ENCODE results near the gene CRY2. TPM values are rescaled to one million over a fixed set of nuclear protein-coding genes. Genes with fewer than 3 reads are reported as not detected.

Gene CRY2
- total RNA-seq, 2 donors from 2014 or later, result 18.5 to 30.2 TPM

GRCh38 chr11:45918331-45918941 is 71.2 kb downstream of the CRY2 start:
- H3K9ac ChIP-seq (ENCODE audit: low read depth in 2 of 2, low read length in 2 of 2), result peak overlapping the region; percentile 80 to 94
- peaks cover 18% of the 10 kb centered on the region for H3K27me3 ChIP-seq
- peak overlapping the region; percentile 81 for H3K27ac ChIP-seq
- intact Hi-C loops (cut with DNase I), result no loop called here
- H3K4me3 ChIP-seq, result peak overlapping the region; percentile 95
- H3K9me3 ChIP-seq, result no peaks in the 10 kb centered on the region
- TF ChIP-seq CTCF (IDR thresholded peaks at IDR 0.05), result no peak
- DNase-seq, result peak; percentile 93
- peaks cover 12% of the 10 kb centered on the region for H3K36me3 ChIP-seq
- peaks cover 5% of the 10 kb centered on the region for H3K4me1 ChIP-seq

- peak overlapping the region; percentile 95 for H3K4me3 ChIP-seq
- peak overlapping the region; percentile 81 for H3K27ac ChIP-seq
- H3K36me3 ChIP-seq, result peaks cover 5% of the 10 kb centered on the region
- intact Hi-C loops (cut with DNase I), result no loop called here
- no peaks in the 10 kb centered on the region for H3K9me3 ChIP-seq
- peaks cover 5% of the 10 kb centered on the region for H3K4me1 ChIP-seq
- peaks cover 18% of the 10 kb centered on the region for H3K27me3 ChIP-seq
- peak overlapping the region; percentile 80 to 94 for H3K9ac ChIP-seq (ENCODE audit: low read depth in 2 of 2, low read length in 2 of 2)
- DNase-seq, result no peak
- no peak for TF ChIP-seq CTCF (IDR thresholded peaks at IDR 0.05)
These were observed 71.8 kb downstream of the CRY2 start for GRCh38 chr11:45918962-45919675.

- no peak overlapping the region for H3K4me3 ChIP-seq
- TF ChIP-seq CTCF (IDR thresholded peaks at IDR 0.05), result no peak
- peaks cover 18% of the 10 kb centered on the region for H3K27me3 ChIP-seq
- H3K9me3 ChIP-seq, result no peaks in the 10 kb centered on the region
- intact Hi-C loops (cut with DNase I), result no loop called here
- DNase-seq, result no peak
- peaks cover 5% of the 10 kb centered on the region for H3K4me1 ChIP-seq
- H3K27ac ChIP-seq, result no peak overlapping the region
- H3K36me3 ChIP-seq, result no peaks in the 10 kb centered on the region
- H3K9ac ChIP-seq (ENCODE audit: low read depth in 2 of 2, low read length in 2 of 2), result no peak overlapping the region
These were observed 72.7 kb downstream of the CRY2 start for GRCh38 chr11:45919806-45920530.

DNA sequence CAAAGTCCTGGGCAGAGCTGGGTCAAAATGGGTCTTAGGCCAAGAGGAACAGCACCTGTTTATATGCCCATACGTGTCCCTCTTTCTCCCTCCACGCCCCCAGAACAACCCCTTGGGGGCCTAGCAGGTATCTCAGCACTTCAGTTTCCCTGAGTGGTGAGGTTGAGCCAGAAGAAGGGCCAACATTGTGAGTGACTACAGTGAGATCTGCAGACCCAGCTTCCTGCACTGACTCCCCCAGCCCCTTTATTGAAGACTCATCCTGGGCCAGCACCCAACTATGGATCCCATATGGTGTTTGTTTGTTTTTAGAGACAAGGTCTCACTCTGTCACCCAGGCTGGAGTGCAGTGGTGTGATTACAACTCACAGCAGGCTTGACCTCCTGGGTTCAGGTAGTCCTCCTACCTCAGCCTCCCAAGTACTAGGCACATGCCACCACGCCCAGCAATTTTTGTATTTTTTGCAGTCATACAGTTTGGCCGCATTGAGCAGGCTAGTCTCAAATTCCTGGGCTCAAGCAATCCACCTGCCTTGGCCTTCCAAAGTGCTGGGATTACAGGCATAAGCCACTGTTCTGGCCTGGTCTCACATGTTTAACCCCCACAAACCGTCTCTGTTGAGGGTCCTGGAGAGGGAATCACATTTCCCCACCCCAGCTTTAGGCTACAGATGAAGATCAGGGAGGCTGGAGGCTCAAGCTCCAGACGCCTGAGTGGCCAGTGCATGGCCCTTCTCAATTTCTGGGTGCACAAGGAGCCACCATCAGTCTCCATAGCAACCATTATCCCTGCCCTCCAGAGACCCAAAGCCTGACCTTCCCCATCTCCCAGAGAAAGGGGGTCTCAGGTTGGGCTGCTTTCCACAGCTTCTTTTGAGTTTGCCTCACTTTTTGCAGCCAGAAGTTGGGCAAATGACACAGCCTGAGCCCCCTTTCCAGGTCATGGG is 73.5 kb downstream of the CRY2 start:
- H3K4me1 ChIP-seq, result peaks cover 5% of the 10 kb centered on the region
- intact Hi-C loops (cut with DNase I), result no loop called here
- DNase-seq, result no peak
- no peak overlapping the region for H3K9ac ChIP-seq (ENCODE audit: low read depth in 2 of 2, low read length in 2 of 2)
- peaks cover 18% of the 10 kb centered on the region for H3K27me3 ChIP-seq
- no peak for TF ChIP-seq CTCF (IDR thresholded peaks at IDR 0.05)
- H3K9me3 ChIP-seq, result no peaks in the 10 kb centered on the region
- H3K27ac ChIP-seq, result no peak overlapping the region
- H3K36me3 ChIP-seq, result no peaks in the 10 kb centered on the region
- no peak overlapping the region for H3K4me3 ChIP-seq
